Hepatocyte (in vitro differentiated cells): ENCODE measurements around the gene SHC1. TPM values are rescaled to one million over a fixed set of nuclear protein-coding genes. Genes with fewer than 3 reads are reported as not detected.

Experiments
- DNase-seq: peaks from one replicate; pipeline ENCODE4 v3.0.0-alpha.2; 2016; ENCODE audit warnings: low spot score
- H2AFZ ChIP-seq: fragments of 200-600 bp; sonication (generic); 2 replicates; pipeline ENCODE4 v1.6.0; 2016; ENCODE audit warnings: antibody characterized with exemption, mild to moderate bottlenecking
- H3K27ac ChIP-seq: fragments of 200-600 bp; sonication (generic); 2 replicates; pipeline ENCODE4 v1.5.1; 2016; ENCODE audit warnings: mild to moderate bottlenecking
- H3K27me3 ChIP-seq: fragments of 200-600 bp; sonication (generic); 2 replicates; pipeline ENCODE4 v1.6.1; 2016
- H3K36me3 ChIP-seq: fragments of 200-600 bp; sonication (generic); replicated peaks from 2 replicates; pipeline ENCODE4 v1.5.1; 2016; ENCODE audit warnings: low read depth; ENCODE audit not compliant: insufficient read depth
- H3K4me1 ChIP-seq: fragments of 200-600 bp; sonication (generic); 2 replicates; pipeline ENCODE4 v1.5.1; 2016; ENCODE audit warnings: mild to moderate bottlenecking, moderate library complexity; ENCODE audit not compliant: insufficient read depth
- H3K4me2 ChIP-seq: fragments of 200-600 bp; sonication (generic); 2 replicates; pipeline ENCODE4 v1.6.0; 2016
- H3K4me3 ChIP-seq: fragments of 200-600 bp; sonication (generic); 2 replicates; pipeline ENCODE4 v1.5.1; 2016; ENCODE audit warnings: mild to moderate bottlenecking
- H3K79me2 ChIP-seq: fragments of 200-600 bp; sonication (generic); 2 replicates; pipeline ENCODE4 v1.6.0; 2017; ENCODE audit warnings: mild to moderate bottlenecking
- H3K9me2 ChIP-seq: fragments of 200-600 bp; sonication (generic); replicated peaks from 2 replicates; pipeline ENCODE4 v1.6.0; 2017; ENCODE audit warnings: mild to moderate bottlenecking; ENCODE audit not compliant: insufficient read depth
- H3K9me3 ChIP-seq: fragments of 200-600 bp; sonication (generic); 2 replicates; pipeline ENCODE4 v1.5.1; 2016; ENCODE audit warnings: low read depth, mild to moderate bottlenecking
- H4K20me1 ChIP-seq: fragments of 200-600 bp; sonication (generic); 2 replicates; pipeline ENCODE4 v1.6.0; 2016; ENCODE audit warnings: mild to moderate bottlenecking; ENCODE audit not compliant: insufficient read depth, poor library complexity, severe bottlenecking
- EZH2 ChIP-seq: fragments of 200-600 bp; sonication (generic); IDR thresholded peaks from 2 replicates; pipeline ENCODE4 v1.6.1; 2016; ENCODE audit warnings: antibody characterized with exemption, mild to moderate bottlenecking, borderline replicate concordance
- EZH2phosphoT487 ChIP-seq: fragments of 200-600 bp; sonication (generic); IDR thresholded peaks from one replicate; pipeline ENCODE4 v1.6.1; 2018; ENCODE audit warnings: antibody characterized with exemption, mild to moderate bottlenecking, low read depth, moderate library complexity; ENCODE audit not compliant: unreplicated experiment, severe bottlenecking
- WGBS: methylation state at CpG from one replicate; pipeline ENCODE4 v1.1.6; 2016; ENCODE audit warnings: low lambda C conversion rate; ENCODE audit errors: missing lambda C conversion rate; 5-methylcytosine and 5-hydroxymethylcytosine counted together
- polyA plus RNA-seq: library from polyadenylated mRNA; unstranded; fragments of >200 nt; fragmentation: Nextera tagmentation; extraction: Ambion mirVana; gene quantifications from 2 replicates; pipeline ENCODE4 v1.2.1, GENCODE V29; 2016
- total RNA-seq: library from RNA; depleted of rRNA; stranded (reverse); fragments of >200 nt; gene quantifications from 2 replicates; pipeline ENCODE4 v1.2.3, GENCODE V29; 2014
- TF ChIP-seq, protein P1 (sequence below): fragments of 200-600 bp; sonication (generic); IDR thresholded peaks from 2 replicates; pipeline ENCODE4 v1.5.1; 2016; ENCODE audit warnings: antibody characterized with exemption, mild to moderate bottlenecking; ENCODE audit not compliant: poor library complexity

Gene SHC1
- total and polyA plus RNA-seq, 2 experiments from 2014 or later: 95.6 to 107 TPM

DNA sequence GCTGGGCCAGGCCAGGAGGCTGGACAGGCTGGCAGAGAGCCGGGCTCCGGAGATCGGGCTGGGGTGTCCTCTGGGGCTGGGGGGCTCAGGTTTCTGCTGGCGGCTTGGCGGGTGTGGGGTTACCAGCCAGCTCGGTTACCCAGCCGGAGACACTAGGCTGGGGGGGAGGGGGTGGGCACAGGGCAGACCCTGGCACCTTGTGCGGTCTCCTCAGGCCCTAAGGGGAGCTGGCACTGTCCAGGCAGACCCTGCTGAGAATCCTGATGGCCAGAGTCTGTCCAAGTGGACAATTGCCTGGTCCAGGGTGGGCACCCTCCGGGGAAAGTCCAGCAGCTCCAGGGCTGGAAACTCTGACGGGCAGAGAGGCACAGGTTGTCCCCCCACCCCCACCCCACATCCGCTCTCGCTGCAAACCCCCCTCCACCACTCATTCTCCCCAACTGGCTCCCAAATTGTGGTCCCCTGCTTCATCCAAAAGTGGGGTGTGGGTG, 38.7 kb upstream of the SHC1 start:
- H3K79me2 ChIP-seq: peaks cover 78% of the 10 kb centered on the region
- peak overlapping the region; percentile 65 for H3K4me2 ChIP-seq

DNA sequence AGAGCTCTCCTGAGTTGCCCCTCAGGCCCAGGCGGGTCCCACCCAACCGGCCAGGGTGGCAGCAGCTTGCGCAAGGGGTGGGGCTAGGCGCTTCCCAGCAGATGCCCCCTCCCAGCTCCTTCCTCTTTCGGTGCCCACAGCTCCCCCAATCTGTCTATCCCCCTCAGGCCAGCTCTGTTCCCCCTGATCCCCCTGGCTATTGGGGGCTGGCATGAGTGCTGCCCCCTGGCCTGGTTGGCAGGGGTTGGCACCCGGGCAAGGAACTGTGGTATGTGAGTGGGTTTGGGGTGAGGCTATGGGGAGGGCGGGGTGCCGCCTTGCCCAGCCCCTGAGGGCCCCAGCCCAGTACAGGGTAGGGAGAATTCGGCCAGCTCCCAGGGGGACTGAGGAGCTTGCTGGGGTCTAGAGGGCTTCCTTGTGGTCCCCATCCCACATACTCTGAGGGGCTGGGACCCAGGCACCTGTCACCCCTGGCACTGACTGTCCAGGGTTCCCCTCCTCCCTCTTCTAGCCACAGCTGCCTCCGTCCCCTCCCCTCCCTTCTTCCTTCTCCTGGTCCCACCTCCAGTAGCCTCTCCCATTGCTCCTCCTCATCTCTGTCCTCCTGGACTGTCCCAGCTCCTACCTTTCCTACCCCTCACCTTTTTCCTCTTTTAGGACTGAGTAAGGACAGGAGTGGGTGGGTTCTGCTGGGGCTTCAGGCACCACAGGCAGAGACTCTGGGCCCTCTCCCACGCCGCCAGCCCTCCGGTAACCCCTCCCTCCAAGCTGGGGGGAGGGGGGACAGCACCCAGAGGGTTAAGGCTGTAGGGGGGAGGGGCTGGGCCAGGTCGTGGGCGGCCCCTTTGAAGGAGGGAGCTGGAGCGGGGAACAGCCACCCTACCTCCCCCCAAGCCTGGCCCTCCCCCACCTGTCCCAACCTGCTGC, 37.7 kb upstream of the SHC1 start:
- H3K27me3 ChIP-seq: no peaks in the 10 kb centered on the region
- H4K20me1 ChIP-seq: peaks cover 18% of the 10 kb centered on the region
- no peak overlapping the region for H2AFZ ChIP-seq
- DNase-seq: no peak
- TF ChIP-seq, protein P1, sequence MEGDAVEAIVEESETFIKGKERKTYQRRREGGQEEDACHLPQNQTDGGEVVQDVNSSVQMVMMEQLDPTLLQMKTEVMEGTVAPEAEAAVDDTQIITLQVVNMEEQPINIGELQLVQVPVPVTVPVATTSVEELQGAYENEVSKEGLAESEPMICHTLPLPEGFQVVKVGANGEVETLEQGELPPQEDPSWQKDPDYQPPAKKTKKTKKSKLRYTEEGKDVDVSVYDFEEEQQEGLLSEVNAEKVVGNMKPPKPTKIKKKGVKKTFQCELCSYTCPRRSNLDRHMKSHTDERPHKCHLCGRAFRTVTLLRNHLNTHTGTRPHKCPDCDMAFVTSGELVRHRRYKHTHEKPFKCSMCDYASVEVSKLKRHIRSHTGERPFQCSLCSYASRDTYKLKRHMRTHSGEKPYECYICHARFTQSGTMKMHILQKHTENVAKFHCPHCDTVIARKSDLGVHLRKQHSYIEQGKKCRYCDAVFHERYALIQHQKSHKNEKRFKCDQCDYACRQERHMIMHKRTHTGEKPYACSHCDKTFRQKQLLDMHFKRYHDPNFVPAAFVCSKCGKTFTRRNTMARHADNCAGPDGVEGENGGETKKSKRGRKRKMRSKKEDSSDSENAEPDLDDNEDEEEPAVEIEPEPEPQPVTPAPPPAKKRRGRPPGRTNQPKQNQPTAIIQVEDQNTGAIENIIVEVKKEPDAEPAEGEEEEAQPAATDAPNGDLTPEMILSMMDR: no peak
- TF ChIP-seq EZH2phosphoT487 (no peak), EZH2 (no peak)
- peak overlapping the region; percentile 65 for H3K4me2 ChIP-seq
- H3K4me3 ChIP-seq: no peak overlapping the region
- H3K36me3 ChIP-seq: no peaks in the 10 kb centered on the region
- WGBS: 84% methylated on average over 6 of the region's 16 CpGs
- H3K27ac ChIP-seq: peak overlapping the region; percentile 28
- no peaks in the 10 kb centered on the region for H3K9me3 ChIP-seq
- peaks cover 86% of the 10 kb centered on the region for H3K79me2 ChIP-seq
- H3K9me2 ChIP-seq: no peaks in the 10 kb centered on the region
- peaks cover 37% of the 10 kb centered on the region for H3K4me1 ChIP-seq

More for the DNA sequence above, 38.7 kb upstream of the SHC1 start:
- H2AFZ ChIP-seq: no peak overlapping the region
- peak overlapping the region; percentile 28 for H3K27ac ChIP-seq
- peaks cover 15% of the 10 kb centered on the region for H4K20me1 ChIP-seq
- no peak for DNase-seq
- no peaks in the 10 kb centered on the region for H3K36me3 ChIP-seq
- TF ChIP-seq, protein P1: no peak
- no peak for TF ChIP-seq EZH2
- no peak for TF ChIP-seq EZH2phosphoT487
- H3K4me1 ChIP-seq: peaks cover 37% of the 10 kb centered on the region
- no peaks in the 10 kb centered on the region for H3K27me3 ChIP-seq
- H3K9me2 ChIP-seq: no peaks in the 10 kb centered on the region
- WGBS: 95% methylated on average over 8 of the region's 12 CpGs
- H3K9me3 ChIP-seq: no peaks in the 10 kb centered on the region
- H3K4me3 ChIP-seq: no peak overlapping the region

DNA sequence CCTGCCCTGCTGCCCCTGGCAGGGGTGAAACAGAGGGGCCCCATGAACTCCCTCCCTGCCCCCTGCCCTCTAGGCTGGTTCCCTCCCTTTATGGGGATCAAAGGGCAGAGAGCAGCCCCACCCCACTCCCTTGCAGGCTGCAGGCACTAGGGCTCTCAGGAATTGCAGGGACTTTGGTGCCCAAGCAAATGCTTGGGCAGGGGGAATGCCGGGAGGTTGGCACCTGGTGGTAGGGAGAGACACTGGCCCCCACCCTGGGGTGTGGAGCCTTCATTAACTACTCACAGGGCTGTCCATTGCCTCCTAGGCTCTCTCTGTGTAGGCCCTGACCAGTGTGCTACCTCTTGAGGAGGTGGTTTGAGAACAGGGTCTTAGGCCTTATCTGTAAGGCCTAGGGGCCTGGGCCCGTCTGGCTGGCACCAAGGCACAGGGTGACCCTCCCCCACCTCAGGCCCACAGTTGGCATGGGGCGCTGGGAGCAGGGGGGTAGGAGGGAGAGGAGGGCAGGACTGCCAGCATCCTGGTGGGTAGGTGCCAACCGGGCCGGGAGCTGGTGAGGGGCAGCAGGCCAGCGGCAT, 36.8 kb upstream of the SHC1 start:
- 93% methylated on average over 3 of the region's 6 CpGs for WGBS
- Histone ChIP-seq H3K4me3 (no peak overlapping the region), H3K9me2 (no peaks in the 10 kb centered on the region)

More for the DNA sequence above, 36.8 kb upstream of the SHC1 start:
- H3K9me3 ChIP-seq: no peaks in the 10 kb centered on the region
- H3K27me3 ChIP-seq: no peaks in the 10 kb centered on the region
- TF ChIP-seq EZH2 (no peak), EZH2phosphoT487 (no peak)
- TF ChIP-seq, protein P1: no peak
- H3K79me2 ChIP-seq: peaks cover 88% of the 10 kb centered on the region
- DNase-seq: no peak
- peaks cover 13% of the 10 kb centered on the region for H4K20me1 ChIP-seq
- peaks cover 37% of the 10 kb centered on the region for H3K4me1 ChIP-seq
- no peak overlapping the region for H2AFZ ChIP-seq
- H3K4me2 ChIP-seq: peak overlapping the region; percentile 65
- H3K27ac ChIP-seq: no peak overlapping the region
- no peaks in the 10 kb centered on the region for H3K36me3 ChIP-seq
